BJ (cell line): ENCODE results near the gene PCCB. TPM values are rescaled to one million over a fixed set of nuclear protein-coding genes. Genes with fewer than 3 reads are reported as not detected.
"Not testable (repeated sequence)": the region's sequence is repeated elsewhere in the genome, so short reads cannot be mapped to it uniquely, and the experiment has no call there.

Experiments
- CTCF ChIA-PET: fragments of 350-600 bp; formaldehyde crosslinking; extraction: SDS; loops from one replicate; lab custom pipeline; 2021; ENCODE audit warnings: antibody characterized with exemption, inconsistent platforms; lab: Yijun Ruan, JAX
- POLR2A ChIA-PET: fragments of 300-600 bp; sonication (Branson Sonifier 250); formaldehyde crosslinking; extraction: SDS; loops from one replicate; lab custom pipeline; 2021; ENCODE audit warnings: antibody characterized with exemption; lab: Charles Lee
- DNase-seq: peaks from one replicate; pipeline ENCODE4 v3.0.0-alpha.2; 2011; ENCODE audit warnings: low read depth
- H3K27me3 ChIP-seq: 2 replicates; pipeline ENCODE4 v1.6.0; 2011; ENCODE audit warnings: low read length; ENCODE audit not compliant: control insufficient read depth, insufficient read depth
- H3K36me3 ChIP-seq: 2 replicates; pipeline ENCODE4 v1.5.1; 2011; ENCODE audit warnings: low read length; ENCODE audit not compliant: control insufficient read depth, insufficient read depth
- H3K4me3 ChIP-seq: 2 replicates; pipeline ENCODE4 v1.5.1; 2011; ENCODE audit warnings: low read depth, mild to moderate bottlenecking, control low read depth, low read length
- CTCF ChIP-seq: IDR thresholded peaks from 2 replicates; pipeline ENCODE4 v1.5.1; 2011; ENCODE audit warnings: low read depth, mild to moderate bottlenecking, control low read depth, inconsistent platforms, low read length, moderate library complexity; ENCODE audit not compliant: insufficient read depth
- polyA plus RNA-seq: library from polyadenylated mRNA; depleted of rRNA; stranded (reverse); fragments of >200 nt; gene quantifications from 2 replicates; pipeline ENCODE4 v1.2.3, GENCODE V29; 2011

The PCCB gene
- polyA plus RNA-seq, 1 experiment: 65.0 TPM

GRCh38 chr3:136270179-136270578 lies 20.0 kb downstream of the PCCB start:
- H3K27me3 ChIP-seq: no peaks in the 10 kb centered on the region
- H3K4me3 ChIP-seq: no peak overlapping the region
- no peak for TF ChIP-seq CTCF
- CTCF ChIA-PET: no interaction called here
- no peaks in the 10 kb centered on the region for H3K36me3 ChIP-seq
- POLR2A ChIA-PET: no interaction called here
- DNase-seq: no peak

GRCh38 chr3:136271626-136272025 lies 21.5 kb downstream of the PCCB start:
- CTCF ChIA-PET: interaction anchor here (1.1 kb wide), 1 partner anchor 21 kb away, joined by 3 read pairs; no protein-coding TSS in a partner anchor
- H3K36me3 ChIP-seq, DNase-seq, H3K27me3 ChIP-seq, H3K4me3 ChIP-seq, POLR2A ChIA-PET: not testable (repeated sequence)

DNA sequence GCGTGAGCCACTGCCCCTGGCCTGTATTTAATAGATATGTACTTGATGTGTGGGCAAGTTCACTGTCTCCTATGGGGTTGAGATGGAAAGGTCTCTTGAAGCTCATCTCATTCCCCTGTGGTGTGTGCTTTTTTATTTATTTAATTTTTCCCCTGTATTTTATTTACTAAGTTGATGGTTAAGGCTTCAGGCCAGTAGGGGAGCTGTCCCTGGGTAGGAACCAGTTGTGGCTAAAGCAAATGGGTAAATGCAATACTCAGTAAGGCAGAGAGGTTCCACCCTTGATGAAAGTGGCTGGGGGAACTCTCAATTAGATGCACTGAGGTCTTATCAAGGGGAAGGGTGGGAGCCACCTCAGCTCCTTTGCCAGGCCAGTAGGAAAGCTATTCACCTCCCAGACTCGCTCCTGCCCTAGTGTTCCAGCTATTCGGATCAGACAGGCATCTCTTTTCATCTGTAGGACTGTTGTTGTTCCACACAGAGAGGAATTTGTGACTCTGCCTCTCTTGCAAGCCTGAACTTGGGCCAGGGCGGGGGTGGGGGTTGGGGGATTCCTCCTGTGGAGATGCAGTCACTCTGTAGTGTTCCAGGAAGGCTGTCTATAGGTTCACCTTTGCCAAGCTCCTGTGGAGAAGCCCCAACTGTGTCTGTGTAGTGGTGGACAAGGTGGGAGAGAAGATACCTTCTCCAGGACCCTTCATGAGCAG lies 26.1 kb downstream of the PCCB start:
- ChIA-PET CTCF (no interaction called here), POLR2A (no interaction called here)
- peak; percentile 16; the same call in 1 of the 2 replicates for TF ChIP-seq CTCF
- H3K27me3 ChIP-seq: no peaks in the 10 kb centered on the region
- no peak for DNase-seq
- no peak overlapping the region for H3K4me3 ChIP-seq
- H3K36me3 ChIP-seq: peaks cover 2% of the 10 kb centered on the region; the same call in 1 of the 2 replicates

DNA sequence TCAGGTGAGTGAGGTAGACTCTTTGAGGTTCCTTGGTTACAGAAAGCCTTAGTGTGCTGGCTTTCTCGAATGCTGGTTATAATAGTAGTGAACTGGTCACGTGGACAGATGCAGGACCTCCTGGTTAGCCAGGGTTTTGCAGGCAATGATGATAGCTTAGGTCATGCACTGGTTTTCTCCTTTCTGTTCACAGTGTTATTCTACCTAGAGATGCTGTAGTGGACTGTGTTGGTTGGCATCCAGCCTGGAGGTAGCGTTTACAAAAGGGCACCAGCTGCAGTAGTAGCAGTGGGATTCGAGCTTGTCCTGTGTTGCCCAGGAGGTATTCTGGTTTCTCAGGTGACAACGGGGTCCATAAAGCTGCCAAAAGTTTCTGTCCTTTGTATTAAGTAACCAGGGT lies 27.0 kb downstream of the PCCB start:
- no peak for TF ChIP-seq CTCF
- ChIA-PET CTCF (no interaction called here), POLR2A (no interaction called here)
- Histone ChIP-seq H3K4me3 (no peak overlapping the region), H3K27me3 (no peaks in the 10 kb centered on the region), H3K36me3 (peaks cover 2% of the 10 kb centered on the region; the same call in 1 of the 2 replicates)
- DNase-seq: no peak

GRCh38 chr3:136277634-136278033 lies 27.5 kb downstream of the PCCB start:
- Histone ChIP-seq H3K27me3 (no peaks in the 10 kb centered on the region), H3K4me3 (no peak overlapping the region), H3K36me3 (peaks cover 2% of the 10 kb centered on the region; the same call in 1 of the 2 replicates)
- POLR2A ChIA-PET: no interaction called here
- no peak for DNase-seq
- TF ChIP-seq CTCF: no peak
- CTCF ChIA-PET: no interaction called here

DNA sequence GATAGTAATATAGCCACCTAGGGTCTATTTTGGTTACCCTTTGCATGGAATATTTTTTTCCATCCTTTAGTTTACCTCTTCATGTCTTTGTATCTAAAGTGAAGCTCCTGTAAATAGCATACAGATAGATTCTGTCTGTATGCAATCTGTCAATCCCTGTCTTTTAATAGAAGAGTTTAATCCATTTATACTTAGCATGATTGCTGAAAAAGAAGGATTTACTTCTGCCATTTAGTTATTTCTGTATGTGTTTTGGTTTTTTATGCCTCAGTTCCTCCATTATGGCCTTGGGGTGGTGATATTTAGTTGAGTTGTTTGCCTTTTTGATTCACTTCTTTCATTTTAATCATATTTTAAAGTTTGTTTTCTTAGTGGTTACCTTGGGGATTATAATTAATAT lies 29.0 kb downstream of the PCCB start:
- TF ChIP-seq CTCF: no peak
- ChIA-PET CTCF (no interaction called here), POLR2A (no interaction called here)
- Histone ChIP-seq H3K36me3 (peaks cover 2% of the 10 kb centered on the region; the same call in 1 of the 2 replicates), H3K4me3 (no peak overlapping the region), H3K27me3 (no peaks in the 10 kb centered on the region)
- DNase-seq: no peak
